HG03103 (cell line): Measurements from ENCODE around the gene GCFC2.
A peak's percentile ranks its signal among the peaks of the same experiment; 100 is the strongest.
"Not testable (repeated sequence)": the region's sequence is repeated elsewhere in the genome, so short reads cannot be mapped to it uniquely, and the experiment has no call there.

ENCODE experiments used
- ATAC-seq: cut with Tn5 transposase; IDR thresholded peaks from one replicate; pipeline ENCODE4 v1.9.1; 2021; ENCODE audit warnings: low read depth; ENCODE audit not compliant: unreplicated experiment

GCFC2 gene

DNA sequence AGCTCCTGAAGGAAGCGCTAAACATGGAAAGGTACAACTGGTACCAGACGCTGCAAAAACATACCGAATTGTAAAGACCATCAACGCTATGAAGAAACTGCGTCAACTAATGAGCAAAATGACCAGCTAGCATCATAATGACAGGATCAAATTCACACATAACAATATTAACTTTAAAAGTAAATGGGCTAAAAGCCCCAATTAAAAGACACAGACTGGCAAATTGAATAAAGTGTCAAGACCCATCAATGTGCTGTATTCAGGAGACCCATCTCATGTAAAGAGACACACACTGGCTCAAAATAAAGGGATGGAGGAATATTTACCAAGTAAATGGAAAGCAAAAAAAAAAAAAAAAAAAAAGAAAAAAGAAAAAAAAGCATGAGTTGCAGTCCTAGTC is 27.3 kb downstream of the GCFC2 start:
- ATAC-seq: not testable (repeated sequence)

DNA sequence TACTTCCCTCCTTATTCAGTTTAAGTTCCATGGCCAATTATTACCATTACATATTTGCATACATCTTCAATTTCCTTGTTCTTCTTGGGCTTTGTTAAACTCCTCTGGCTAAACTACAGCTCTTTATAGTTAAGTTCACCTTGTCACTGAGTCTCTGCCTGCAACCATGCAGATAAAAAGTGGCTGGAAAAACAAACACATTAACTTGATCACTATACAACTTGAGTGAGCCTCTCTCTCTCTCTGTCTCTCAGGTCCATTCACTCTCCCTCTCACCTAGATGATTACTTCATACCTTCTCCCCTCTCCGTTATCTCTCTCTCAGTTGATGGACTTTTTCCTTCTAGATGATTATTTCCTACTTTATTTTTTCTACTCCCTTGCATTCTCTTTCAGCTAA is 30.3 kb downstream of the GCFC2 start:
- ATAC-seq: no peak

GRCh38 chr2:75679556-75679955 is 31.2 kb downstream of the GCFC2 start:
- no peak for ATAC-seq

DNA sequence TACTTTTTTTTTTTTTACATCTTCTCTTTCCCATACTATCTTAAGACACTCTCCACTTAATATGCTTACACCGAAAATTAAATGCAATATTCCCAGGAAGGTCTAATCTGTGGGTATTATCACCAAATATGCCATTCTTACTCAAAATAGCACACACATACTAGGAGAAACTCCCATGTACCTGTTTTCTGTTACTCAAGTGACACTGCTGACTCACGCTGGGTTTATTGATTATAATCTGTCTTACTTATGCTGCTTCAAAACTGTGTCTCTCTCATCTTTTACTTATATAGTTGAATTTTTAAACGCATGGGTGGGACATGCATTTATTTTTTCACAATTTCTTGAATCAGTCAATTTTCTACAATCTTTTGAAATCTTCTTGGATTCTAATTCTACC is 34.3 kb downstream of the GCFC2 start:
- no peak for ATAC-seq

DNA sequence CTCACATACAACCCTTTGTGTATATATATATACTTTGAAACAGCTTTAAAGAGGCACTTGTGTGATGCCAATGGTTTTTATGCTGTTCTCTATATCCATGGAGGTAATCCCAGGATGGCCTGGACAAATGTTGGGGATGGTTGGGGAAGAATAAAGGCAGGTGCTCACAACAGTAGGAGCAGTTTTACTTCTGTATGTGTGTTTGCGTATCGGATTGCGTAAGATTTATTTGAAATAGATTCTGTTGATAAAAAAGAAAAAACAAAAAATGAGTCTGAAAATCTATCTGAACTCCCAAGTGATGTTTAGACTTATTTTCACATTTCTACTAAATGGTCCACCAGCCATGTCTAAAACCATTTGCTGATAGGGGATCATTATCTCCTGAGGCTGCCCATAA is 34.8 kb downstream of the GCFC2 start:
- no peak for ATAC-seq

DNA sequence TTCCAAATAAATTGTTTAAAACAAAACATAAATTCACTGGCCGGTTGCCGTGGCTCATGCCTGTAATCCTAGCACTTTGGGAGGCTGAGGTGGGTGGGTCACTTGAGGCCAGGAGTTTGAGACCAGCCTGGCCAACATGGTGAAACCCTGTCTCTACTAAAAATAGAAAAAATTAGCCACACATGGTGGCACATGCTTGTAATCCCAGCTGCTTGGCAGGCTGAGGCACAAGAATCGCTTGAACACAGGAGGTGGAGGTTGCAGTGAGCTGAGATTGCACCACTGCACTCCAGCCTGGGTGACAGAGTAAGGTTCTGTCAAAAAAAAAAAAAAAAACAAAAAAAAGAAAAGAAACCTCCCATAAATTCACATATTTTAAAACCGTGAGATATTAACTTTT is 35.3 kb downstream of the GCFC2 start:
- ATAC-seq: not testable (repeated sequence)

- ATAC-seq: no peak
Observed at GRCh38 chr2:75667884-75668283, 42.8 kb downstream of the GCFC2 start.

- ATAC-seq: no peak
Observed at GRCh38 chr2:75666911-75667310, 43.8 kb downstream of the GCFC2 start.

DNA sequence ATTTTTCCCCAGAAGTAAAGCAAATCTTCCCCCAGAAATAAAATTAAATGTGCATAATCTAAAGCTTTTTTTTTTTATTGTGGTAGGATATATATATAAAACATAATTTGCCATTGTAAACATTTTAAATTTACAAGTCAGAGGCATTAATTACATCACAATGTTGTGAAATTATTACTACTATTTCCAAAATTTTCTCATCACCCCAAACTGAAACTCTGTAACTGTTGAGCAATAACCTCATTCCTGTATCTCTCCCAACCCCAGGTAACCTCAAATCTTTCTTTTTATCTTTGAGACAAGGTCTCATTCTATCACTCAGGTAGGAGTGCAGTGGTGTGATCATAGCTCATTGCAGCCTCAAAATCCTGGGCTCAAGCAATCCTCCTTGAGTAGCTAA is 52.9 kb downstream of the GCFC2 start:
- ATAC-seq: no peak

GRCh38 chr2:75656563-75656962 is 54.2 kb downstream of the GCFC2 start:
- ATAC-seq: no peak

DNA sequence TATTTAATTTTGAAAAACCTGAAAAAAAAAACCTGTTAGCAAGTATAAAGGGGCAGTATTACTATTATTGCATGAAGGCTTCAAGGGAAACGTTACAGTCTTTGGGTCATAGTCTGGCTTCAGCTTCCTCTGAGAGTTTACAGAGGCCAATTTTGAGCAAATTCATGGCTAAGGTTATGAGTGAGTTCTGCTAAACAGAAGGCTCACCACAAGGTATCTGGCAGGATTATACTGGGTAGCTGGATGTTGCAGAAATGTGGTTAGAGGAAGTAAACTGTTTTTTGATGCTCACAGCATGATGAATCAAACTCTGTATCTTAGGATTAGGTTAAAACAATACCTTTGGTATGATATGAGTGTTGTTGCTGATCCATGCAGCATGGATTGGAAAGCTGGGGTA is 54.9 kb downstream of the GCFC2 start:
- no peak for ATAC-seq

- no peak for ATAC-seq
Observed at GRCh38 chr2:75654012-75654411, 56.7 kb downstream of the GCFC2 start.

- no peak for ATAC-seq
Observed at GRCh38 chr2:75647771-75648170, 62.9 kb downstream of the GCFC2 start.

- ATAC-seq: peak; percentile 94
Observed at GRCh38 chr2:75646583-75647425, 63.9 kb downstream of the GCFC2 start, which contains the start of gene MRPL19. Gene MRPL19, plus strand, starts transcription at chr2:75646783. Its CDS starts 25 bp downstream, at chr2:75646808.

GRCh38 chr2:75646090-75646582 is 64.6 kb downstream of the GCFC2 start:
- ATAC-seq: no peak

DNA sequence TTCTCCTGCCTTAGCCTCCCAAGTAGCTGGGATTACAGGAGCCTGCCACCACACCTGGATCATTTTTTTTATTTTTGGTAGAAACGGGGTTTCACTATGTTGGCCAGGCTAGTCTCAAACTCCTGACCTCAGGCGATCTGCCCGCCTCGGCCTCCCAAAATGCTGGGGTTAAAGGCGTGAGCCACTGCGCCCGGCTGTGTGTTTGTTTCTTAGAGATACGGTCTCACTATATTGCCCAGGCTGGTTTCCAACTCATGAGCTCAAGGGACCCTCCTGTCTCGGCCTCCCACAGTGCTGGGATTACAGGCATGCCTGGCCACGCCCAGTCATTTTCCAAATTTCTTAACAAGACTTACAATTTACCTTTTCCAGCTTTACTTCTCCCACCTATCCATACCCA is 65.1 kb downstream of the GCFC2 start:
- no peak for ATAC-seq

DNA sequence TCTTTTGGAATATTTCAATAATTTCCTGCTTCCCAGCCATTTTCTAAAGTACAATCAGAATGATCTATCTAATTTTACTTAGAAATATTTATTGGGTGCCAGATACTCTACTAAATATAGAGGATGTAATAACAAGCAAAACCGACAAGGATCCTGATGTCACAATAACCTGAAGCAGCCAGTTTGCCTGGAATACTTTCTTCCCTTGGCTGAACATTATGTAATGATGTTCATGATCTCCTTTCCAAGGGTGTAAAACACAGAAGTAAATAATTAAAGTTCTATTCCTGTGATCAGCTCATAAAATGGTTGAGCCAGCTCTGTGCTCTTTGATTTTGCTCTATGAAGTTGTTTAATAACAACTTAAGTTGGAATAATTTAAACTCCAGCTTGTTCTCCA is 66.7 kb downstream of the GCFC2 start:
- no peak for ATAC-seq

DNA sequence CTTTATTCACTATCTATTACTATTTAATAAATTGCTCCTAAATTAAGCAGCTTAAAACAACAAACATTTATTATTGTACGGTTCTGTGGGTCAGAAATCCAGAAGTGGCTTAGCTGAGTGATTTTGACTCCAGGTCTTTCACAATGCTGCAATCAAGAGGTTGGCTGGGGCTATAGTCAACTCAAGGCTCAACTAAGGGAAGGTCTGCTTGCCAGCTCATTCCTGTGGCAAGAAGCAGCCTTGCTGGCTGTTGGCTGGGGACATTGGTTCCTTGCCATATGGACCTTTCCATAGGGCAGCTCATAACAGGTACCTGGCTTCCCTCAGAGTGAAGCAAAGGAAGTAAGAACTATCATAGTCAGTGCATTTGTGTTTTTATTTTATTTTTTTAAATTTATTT is 69.1 kb downstream of the GCFC2 start:
- no peak for ATAC-seq

GRCh38 chr2:75640621-75641121 is 70.0 kb downstream of the GCFC2 start:
- ATAC-seq: peak; percentile 97

DNA sequence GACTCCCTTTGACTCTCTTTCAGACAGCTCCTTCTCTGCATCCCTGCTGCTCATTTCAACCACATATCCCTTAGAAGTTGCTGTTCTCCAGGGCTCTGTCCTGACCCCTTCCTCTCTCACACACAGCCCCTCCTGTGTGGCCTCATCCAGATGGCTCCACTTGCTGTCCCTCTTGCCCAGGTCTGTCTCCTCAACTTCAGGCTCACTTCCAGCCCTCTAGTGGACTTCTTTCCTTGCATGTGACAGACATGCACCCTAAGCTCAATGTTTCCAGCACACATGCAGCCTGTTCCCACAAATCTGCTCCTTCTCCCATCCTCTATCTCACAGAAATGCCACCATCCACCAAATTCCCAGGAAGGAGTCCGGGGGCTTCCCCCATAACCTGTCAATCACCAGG is 73.1 kb downstream of the GCFC2 start:
- no peak for ATAC-seq

DNA sequence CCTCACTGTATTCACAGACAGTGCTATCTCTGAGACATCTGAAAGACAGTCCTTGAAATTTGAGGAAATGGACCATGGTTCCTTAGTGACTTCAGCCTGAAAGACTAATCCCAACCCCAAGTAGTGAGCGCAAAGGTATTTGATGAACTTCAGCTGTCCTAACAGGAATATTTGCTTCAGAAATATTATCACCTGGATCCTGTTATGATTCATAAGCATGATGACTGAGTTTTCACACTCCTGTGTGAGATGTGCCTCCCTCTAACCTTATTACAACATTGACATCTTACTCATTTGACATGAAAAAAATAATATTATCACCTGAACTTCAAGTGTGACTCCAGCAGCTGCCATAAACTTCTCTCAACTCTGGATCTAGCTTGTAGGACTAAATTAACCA is 75.8 kb downstream of the GCFC2 start:
- no peak for ATAC-seq

DNA sequence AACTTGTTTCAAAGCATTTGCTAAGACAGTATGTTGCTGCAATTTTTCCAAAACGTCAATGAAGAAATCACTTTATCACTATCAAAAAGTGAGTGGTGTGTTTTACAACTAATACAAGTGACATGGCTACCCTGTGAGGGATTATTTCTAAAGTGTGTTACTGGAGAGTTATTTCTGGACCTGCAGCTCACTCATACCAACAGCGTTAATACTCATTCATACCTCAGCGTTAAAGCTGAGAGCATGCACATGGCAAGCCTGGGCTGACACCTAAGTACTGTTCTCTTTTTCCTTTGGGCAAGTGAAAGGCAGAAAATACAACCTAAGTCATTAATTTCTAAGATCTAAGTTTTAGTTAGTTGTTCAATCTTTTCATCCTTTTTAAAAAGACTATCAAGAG is 77.1 kb downstream of the GCFC2 start:
- ATAC-seq: no peak
